Measurements from ENCODE around the gene PLEKHG4B. TPM values are rescaled to one million over a fixed set of nuclear protein-coding genes. Genes with fewer than 3 reads are reported as not detected.
"Not testable (repeated sequence)": the region's sequence is repeated elsewhere in the genome, so short reads cannot be mapped to it uniquely, and the experiment has no call there.

Gene PLEKHG4B
- total RNA-seq, 1 donor from 2014 or later: not detected

GRCh38 chr5:204966-205670 is 113.2 kb downstream of the PLEKHG4B start:
- intact Hi-C loops (cut with micrococcal nuclease): no loop called here
- DNase-seq: no peak
- ATAC-seq: no peak

- intact Hi-C loops (cut with micrococcal nuclease): no loop called here
- DNase-seq (peak; percentile 67), ATAC-seq (peak; percentile 91)
These were observed 114.4 kb downstream of the PLEKHG4B start for GRCh38 chr5:206406-206805.

GRCh38 chr5:206927-207536 is 115.1 kb downstream of the PLEKHG4B start:
- intact Hi-C loops (cut with micrococcal nuclease): no loop called here
- no peak for DNase-seq
- peak; percentile 71 for ATAC-seq

GRCh38 chr5:207599-207998 is 115.6 kb downstream of the PLEKHG4B start:
- DNase-seq: no peak
- ATAC-seq: peak; percentile 7
- intact Hi-C loops (cut with micrococcal nuclease): no loop called here

- intact Hi-C loops (cut with micrococcal nuclease): no loop called here
- no peak for ATAC-seq
- DNase-seq: no peak
These were observed 116.6 kb downstream of the PLEKHG4B start for GRCh38 chr5:208449-209114.

- no peak for ATAC-seq
- intact Hi-C loops (cut with micrococcal nuclease): no loop called here
These were observed 121.9 kb downstream of the PLEKHG4B start for GRCh38 chr5:213803-214395.

GRCh38 chr5:215256-215655 is 123.3 kb downstream of the PLEKHG4B start:
- intact Hi-C loops (cut with micrococcal nuclease); DNase-seq; ATAC-seq: not testable (repeated sequence)

More at GRCh38 chr5:213803-214395, 121.9 kb downstream of the PLEKHG4B start:
- no peak for DNase-seq

GRCh38 chr5:216076-216475 is 124.1 kb downstream of the PLEKHG4B start:
- intact Hi-C loops (cut with micrococcal nuclease); ATAC-seq; DNase-seq: not testable (repeated sequence)

GRCh38 chr5:217494-218456 is 125.8 kb downstream of the PLEKHG4B start, which contains the start of the genes CCDC127 and SDHA:
CCDC127 (minus strand) TSS chr5:218153; CDS start chr5:216849, 1,304 bp downstream.
SDHA (plus strand) TSS chr5:218320; CDS start chr5:218356, 36 bp downstream.
- peak; percentile 99 for DNase-seq
- intact Hi-C loops (cut with micrococcal nuclease): not testable (repeated sequence)
- ATAC-seq: peak; percentile 96

GRCh38 chr5:218457-219291 is 126.7 kb downstream of the PLEKHG4B start:
- DNase-seq: peak; percentile 68
- peak; percentile 66 for ATAC-seq
- intact Hi-C loops (cut with micrococcal nuclease): no loop called here

GRCh38 chr5:219460-219863 is 127.5 kb downstream of the PLEKHG4B start:
- intact Hi-C loops (cut with micrococcal nuclease): no loop called here
- DNase-seq (no peak), ATAC-seq (peak; percentile 5)

GRCh38 chr5:219991-220390 is 128.0 kb downstream of the PLEKHG4B start:
- ATAC-seq (no peak), DNase-seq (no peak)
- intact Hi-C loops (cut with micrococcal nuclease): no loop called here

- intact Hi-C loops (cut with micrococcal nuclease); DNase-seq; ATAC-seq: not testable (repeated sequence)
These were observed 131.2 kb downstream of the PLEKHG4B start for GRCh38 chr5:222951-223715.

- intact Hi-C loops (cut with micrococcal nuclease): no loop called here
- DNase-seq (no peak), ATAC-seq (no peak)
These were observed 131.8 kb downstream of the PLEKHG4B start for GRCh38 chr5:223791-224190.

- DNase-seq (no peak), ATAC-seq (no peak)
- intact Hi-C loops (cut with micrococcal nuclease): no loop called here
These were observed 133.4 kb downstream of the PLEKHG4B start for GRCh38 chr5:225334-225733.

- intact Hi-C loops (cut with micrococcal nuclease); DNase-seq; ATAC-seq: not testable (repeated sequence)
These were observed 135.4 kb downstream of the PLEKHG4B start for GRCh38 chr5:227375-227774.

- ATAC-seq (no peak), DNase-seq (no peak)
- intact Hi-C loops (cut with micrococcal nuclease): no loop called here
These were observed 136.9 kb downstream of the PLEKHG4B start for GRCh38 chr5:228886-229285.

Measured in left ventricle myocardium superior (tissue), 1 donor.